Esophagus squamous epithelium (tissue), 5 donors: ENCODE data around the gene RNASE4. TPM values are rescaled to one million over a fixed set of nuclear protein-coding genes. Genes with fewer than 3 reads are reported as not detected.

ENCODE experiments used
- DNase-seq: peaks from one replicate; lab custom pipeline; 2025; lab: John Stamatoyannopoulos, UW
- H3K27ac ChIP-seq, 4 donors: fragments of 200-600 bp; sonication (generic); one replicate each; pipeline ENCODE4 v1.5.1; 2016 to 2019; ENCODE audit warnings: mild to moderate bottlenecking in 1 of 4
- H3K27me3 ChIP-seq, 4 donors: fragments of 200-600 bp; sonication (generic); 1 replicate in 3 of 4; 2 replicates in 1 of 4; pipeline versions ENCODE4 v1.5.1 to v1.6.0; 2017 to 2021; ENCODE audit warnings: antibody characterized with exemption in 1 of 4
- H3K36me3 ChIP-seq, 3 donors: fragments of 200-600 bp; sonication (generic); one replicate each; pipeline ENCODE4 v1.5.1; 2016 to 2019
- H3K4me1 ChIP-seq, 3 donors: fragments of 200-600 bp; sonication (generic); one replicate each; pipeline ENCODE4 v1.5.1; 2017 to 2019
- H3K4me3 ChIP-seq, 4 donors: fragments of 200-600 bp; sonication (generic); 1 replicate in 3 of 4; 2 replicates in 1 of 4; pipeline ENCODE4 v1.5.1; 2016 to 2019; ENCODE audit warnings: mild to moderate bottlenecking in 2 of 4, moderate library complexity in 1 of 4
- H3K9me3 ChIP-seq, 3 donors: fragments of 200-600 bp; sonication (generic); one replicate each; pipeline ENCODE4 v1.5.1; 2016 to 2019
- CTCF ChIP-seq, 6 experiments: fragments of 450-650 bp in 4 of 6; fragments of 200-600 bp in 2 of 6; sonication (generic) in 2 of 6; IDR thresholded peaks; one replicate each; pipeline ENCODE4 v1.5.1; 2016 to 2019; ENCODE audit warnings: antibody characterized with exemption in 6 of 6, mild to moderate bottlenecking in 4 of 6, moderate library complexity in 4 of 6
- POLR2A ChIP-seq, 4 donors: fragments of 450-650 bp; IDR thresholded peaks; one replicate each; pipeline ENCODE4 v1.6.1; 2017; ENCODE audit warnings: antibody characterized with exemption in 4 of 4, mild to moderate bottlenecking in 4 of 4, moderate library complexity in 3 of 4
- WGBS, 2 donors: methylation state at CpG; one replicate each; pipeline ENCODE4 v1.1.5; 2018; 5-methylcytosine and 5-hydroxymethylcytosine counted together
- intact Hi-C: fragments of 100-400 bp; cut with DNase I; formaldehyde crosslinking; loops from one replicate; pipeline ENCODE4 v1.15.0; 2022
- total RNA-seq, 4 donors: library from RNA; depleted of rRNA; stranded (reverse); fragments of >200 nt; gene quantifications; one replicate each; pipeline ENCODE4 v1.1.0, GENCODE V29; 2016
- donor health status: DM: yes; HTN: yes; CAD: no.

RNASE4 gene
- total RNA-seq, 4 donors from 2014 or later: 4.0 to 73.1 (median 19.5) TPM

GRCh38 chr14:20681348-20682126 is 2.8 kb upstream of the RNASE4 start:
- Histone ChIP-seq H3K4me3 (peak overlapping the region; percentile 65 to 93 (median 80)), H3K27ac (peak overlapping the region; percentile 98 to 100 (median 99)), H3K9me3 (no peaks in the 10 kb centered on the region), H3K27me3 (no peaks in the 10 kb centered on the region), H3K4me1 (peaks cover 18 to 57% (median 20%) of the 10 kb centered on the region in 3 donors), H3K36me3 (no peaks in the 10 kb centered on the region)
- no peak for TF ChIP-seq CTCF (IDR thresholded peaks at IDR 0.05)
- peak in 1 of 4 donors; percentile 4 for TF ChIP-seq POLR2A (IDR thresholded peaks at IDR 0.05)
- WGBS, 2 donors: 0% methylated on average over 13 to 22 of the region's 25 CpGs
- intact Hi-C loops: loop anchor here (10.0 kb wide), 1 partner anchor 347 kb away; the partner anchor contains the start of gene CCNB1IP1
- DNase-seq: peak; percentile 21

GRCh38 chr14:20682127-20682434 is 2.3 kb upstream of the RNASE4 start:
- DNase-seq: no peak
- TF ChIP-seq CTCF (IDR thresholded peaks at IDR 0.05) (peak in 1 of 6 experiments; percentile 5), POLR2A (IDR thresholded peaks at IDR 0.05) (no peak)
- Histone ChIP-seq H3K36me3 (no peaks in the 10 kb centered on the region), H3K4me3 (peak overlapping the region; percentile 65 to 93 (median 80)), H3K9me3 (no peaks in the 10 kb centered on the region), H3K4me1 (peaks cover 20 to 61% (median 21%) of the 10 kb centered on the region in 3 donors), H3K27ac (peak overlapping the region; percentile 98 to 100 (median 99)), H3K27me3 (no peaks in the 10 kb centered on the region)
- 0% methylated on average over 4 to 10 of the region's 11 CpGs for WGBS, 2 donors
- intact Hi-C loops: loop anchor here (10.0 kb wide), 1 partner anchor 347 kb away; the partner anchor contains the start of gene CCNB1IP1

- Histone ChIP-seq H3K27ac (peak overlapping the region; percentile 98 to 100 (median 99)), H3K27me3 (no peaks in the 10 kb centered on the region), H3K4me1 (peaks cover 20 to 66% (median 21%) of the 10 kb centered on the region in 3 donors), H3K4me3 (peak overlapping the region; percentile 65 to 93 (median 80)), H3K36me3 (no peaks in the 10 kb centered on the region), H3K9me3 (no peaks in the 10 kb centered on the region)
- WGBS, 2 donors: 0% methylated on average over 32 of the region's 40 CpGs; no CpG with 5 or more reads in 1 of the 2 donors
- peak in 3 of 6 experiments; percentile 3 to 9 (median 4) for TF ChIP-seq CTCF (IDR thresholded peaks at IDR 0.05)
- peak in 3 of 4 donors; percentile 68 to 96 (median 92) for TF ChIP-seq POLR2A (IDR thresholded peaks at IDR 0.05)
- DNase-seq: peak; percentile 31
- intact Hi-C loops: loop anchor here (10.0 kb wide), 1 partner anchor 348 kb away; the partner anchor contains the start of gene CCNB1IP1
Measured at GRCh38 chr14:20682435-20683124, 1.8 kb upstream of the RNASE4 start.

GRCh38 chr14:20683125-20683890 is 1.1 kb upstream of the RNASE4 start:
- no peaks in the 10 kb centered on the region for H3K9me3 ChIP-seq
- TF ChIP-seq POLR2A (IDR thresholded peaks at IDR 0.05) (no peak), CTCF (IDR thresholded peaks at IDR 0.05) (no peak)
- H3K27ac ChIP-seq: peak overlapping the region; percentile 98 to 100 (median 99)
- H3K27me3 ChIP-seq: no peaks in the 10 kb centered on the region
- peaks cover 20 to 69% (median 21%) of the 10 kb centered on the region in 3 donors for H3K4me1 ChIP-seq
- no peaks in the 10 kb centered on the region for H3K36me3 ChIP-seq
- no peak for DNase-seq
- intact Hi-C loops: loop anchor here (10.0 kb wide), 1 partner anchor 349 kb away; the partner anchor contains the start of gene CCNB1IP1
- WGBS, 2 donors: 0 to 1% methylated on average over 21 to 23 of the region's 38 CpGs
- peak overlapping the region; percentile 65 to 93 (median 80) for H3K4me3 ChIP-seq
